Measurements from ENCODE around the gene PTPRN2. TPM values are rescaled to one million over a fixed set of nuclear protein-coding genes. Genes with fewer than 3 reads are reported as not detected.

Gene PTPRN2
- total and polyA plus RNA-seq, 2 of the 8 experiments (the other 6 are each of a cell fraction or from before 2014, with no cell fraction given), result 2.6 to 4.5 TPM

DNA sequence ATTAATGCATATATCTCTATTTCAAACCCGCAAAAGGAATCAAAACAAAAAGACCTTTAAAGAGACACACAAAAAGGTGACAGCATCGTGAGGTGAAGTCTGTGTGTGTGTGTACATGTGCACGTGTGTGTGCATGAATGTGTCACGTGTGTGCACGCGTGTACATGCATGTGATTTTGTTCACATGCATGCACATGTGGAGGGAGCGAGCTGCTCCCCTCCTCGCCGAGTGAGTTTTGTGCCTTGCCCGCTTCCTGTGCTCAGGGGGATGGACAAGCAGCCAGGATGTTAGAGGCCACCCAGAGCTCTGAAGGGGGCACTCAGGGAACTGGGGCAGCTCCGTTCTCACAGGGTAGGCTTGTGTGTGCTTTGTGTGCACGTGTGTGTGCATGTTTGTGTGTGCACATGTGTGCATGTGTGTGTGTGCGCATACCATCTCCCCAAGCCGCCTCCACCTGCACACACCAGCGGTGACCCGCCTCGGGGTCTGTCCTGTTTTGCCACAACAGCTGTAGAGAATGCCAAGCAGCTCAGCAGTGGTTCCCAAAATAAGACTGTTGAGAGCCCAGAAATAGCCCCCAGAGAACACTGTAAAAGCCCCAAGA is 191.2 kb downstream of the PTPRN2 start (continued):
- TF ChIP-seq KDM4A (IDR thresholded peaks at IDR 0.05; ENCODE audit: low read depth, low read length, severe bottlenecking) (no peak), CBX8 (IDR thresholded peaks at IDR 0.05; ENCODE audit: borderline replicate concordance, low read depth, low read length) (no peak), MAFK (IDR thresholded peaks at IDR 0.05; ENCODE audit: low read depth, low read length) (no peak)
- TF ChIP-seq, protein P1, sequence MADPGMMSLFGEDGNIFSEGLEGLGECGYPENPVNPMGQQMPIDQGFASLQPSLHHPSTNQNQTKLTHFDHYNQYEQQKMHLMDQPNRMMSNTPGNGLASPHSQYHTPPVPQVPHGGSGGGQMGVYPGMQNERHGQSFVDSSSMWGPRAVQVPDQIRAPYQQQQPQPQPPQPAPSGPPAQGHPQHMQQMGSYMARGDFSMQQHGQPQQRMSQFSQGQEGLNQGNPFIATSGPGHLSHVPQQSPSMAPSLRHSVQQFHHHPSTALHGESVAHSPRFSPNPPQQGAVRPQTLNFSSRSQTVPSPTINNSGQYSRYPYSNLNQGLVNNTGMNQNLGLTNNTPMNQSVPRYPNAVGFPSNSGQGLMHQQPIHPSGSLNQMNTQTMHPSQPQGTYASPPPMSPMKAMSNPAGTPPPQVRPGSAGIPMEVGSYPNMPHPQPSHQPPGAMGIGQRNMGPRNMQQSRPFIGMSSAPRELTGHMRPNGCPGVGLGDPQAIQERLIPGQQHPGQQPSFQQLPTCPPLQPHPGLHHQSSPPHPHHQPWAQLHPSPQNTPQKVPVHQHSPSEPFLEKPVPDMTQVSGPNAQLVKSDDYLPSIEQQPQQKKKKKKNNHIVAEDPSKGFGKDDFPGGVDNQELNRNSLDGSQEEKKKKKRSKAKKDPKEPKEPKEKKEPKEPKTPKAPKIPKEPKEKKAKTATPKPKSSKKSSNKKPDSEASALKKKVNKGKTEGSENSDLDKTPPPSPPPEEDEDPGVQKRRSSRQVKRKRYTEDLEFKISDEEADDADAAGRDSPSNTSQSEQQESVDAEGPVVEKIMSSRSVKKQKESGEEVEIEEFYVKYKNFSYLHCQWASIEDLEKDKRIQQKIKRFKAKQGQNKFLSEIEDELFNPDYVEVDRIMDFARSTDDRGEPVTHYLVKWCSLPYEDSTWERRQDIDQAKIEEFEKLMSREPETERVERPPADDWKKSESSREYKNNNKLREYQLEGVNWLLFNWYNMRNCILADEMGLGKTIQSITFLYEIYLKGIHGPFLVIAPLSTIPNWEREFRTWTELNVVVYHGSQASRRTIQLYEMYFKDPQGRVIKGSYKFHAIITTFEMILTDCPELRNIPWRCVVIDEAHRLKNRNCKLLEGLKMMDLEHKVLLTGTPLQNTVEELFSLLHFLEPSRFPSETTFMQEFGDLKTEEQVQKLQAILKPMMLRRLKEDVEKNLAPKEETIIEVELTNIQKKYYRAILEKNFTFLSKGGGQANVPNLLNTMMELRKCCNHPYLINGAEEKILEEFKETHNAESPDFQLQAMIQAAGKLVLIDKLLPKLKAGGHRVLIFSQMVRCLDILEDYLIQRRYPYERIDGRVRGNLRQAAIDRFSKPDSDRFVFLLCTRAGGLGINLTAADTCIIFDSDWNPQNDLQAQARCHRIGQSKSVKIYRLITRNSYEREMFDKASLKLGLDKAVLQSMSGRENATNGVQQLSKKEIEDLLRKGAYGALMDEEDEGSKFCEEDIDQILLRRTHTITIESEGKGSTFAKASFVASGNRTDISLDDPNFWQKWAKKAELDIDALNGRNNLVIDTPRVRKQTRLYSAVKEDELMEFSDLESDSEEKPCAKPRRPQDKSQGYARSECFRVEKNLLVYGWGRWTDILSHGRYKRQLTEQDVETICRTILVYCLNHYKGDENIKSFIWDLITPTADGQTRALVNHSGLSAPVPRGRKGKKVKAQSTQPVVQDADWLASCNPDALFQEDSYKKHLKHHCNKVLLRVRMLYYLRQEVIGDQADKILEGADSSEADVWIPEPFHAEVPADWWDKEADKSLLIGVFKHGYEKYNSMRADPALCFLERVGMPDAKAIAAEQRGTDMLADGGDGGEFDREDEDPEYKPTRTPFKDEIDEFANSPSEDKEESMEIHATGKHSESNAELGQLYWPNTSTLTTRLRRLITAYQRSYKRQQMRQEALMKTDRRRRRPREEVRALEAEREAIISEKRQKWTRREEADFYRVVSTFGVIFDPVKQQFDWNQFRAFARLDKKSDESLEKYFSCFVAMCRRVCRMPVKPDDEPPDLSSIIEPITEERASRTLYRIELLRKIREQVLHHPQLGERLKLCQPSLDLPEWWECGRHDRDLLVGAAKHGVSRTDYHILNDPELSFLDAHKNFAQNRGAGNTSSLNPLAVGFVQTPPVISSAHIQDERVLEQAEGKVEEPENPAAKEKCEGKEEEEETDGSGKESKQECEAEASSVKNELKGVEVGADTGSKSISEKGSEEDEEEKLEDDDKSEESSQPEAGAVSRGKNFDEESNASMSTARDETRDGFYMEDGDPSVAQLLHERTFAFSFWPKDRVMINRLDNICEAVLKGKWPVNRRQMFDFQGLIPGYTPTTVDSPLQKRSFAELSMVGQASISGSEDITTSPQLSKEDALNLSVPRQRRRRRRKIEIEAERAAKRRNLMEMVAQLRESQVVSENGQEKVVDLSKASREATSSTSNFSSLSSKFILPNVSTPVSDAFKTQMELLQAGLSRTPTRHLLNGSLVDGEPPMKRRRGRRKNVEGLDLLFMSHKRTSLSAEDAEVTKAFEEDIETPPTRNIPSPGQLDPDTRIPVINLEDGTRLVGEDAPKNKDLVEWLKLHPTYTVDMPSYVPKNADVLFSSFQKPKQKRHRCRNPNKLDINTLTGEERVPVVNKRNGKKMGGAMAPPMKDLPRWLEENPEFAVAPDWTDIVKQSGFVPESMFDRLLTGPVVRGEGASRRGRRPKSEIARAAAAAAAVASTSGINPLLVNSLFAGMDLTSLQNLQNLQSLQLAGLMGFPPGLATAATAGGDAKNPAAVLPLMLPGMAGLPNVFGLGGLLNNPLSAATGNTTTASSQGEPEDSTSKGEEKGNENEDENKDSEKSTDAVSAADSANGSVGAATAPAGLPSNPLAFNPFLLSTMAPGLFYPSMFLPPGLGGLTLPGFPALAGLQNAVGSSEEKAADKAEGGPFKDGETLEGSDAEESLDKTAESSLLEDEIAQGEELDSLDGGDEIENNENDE (IDR thresholded peaks at IDR 0.05; ENCODE audit: insufficient replicate concordance, low read length), result no peak

Data from H1 (cell line).